T-helper 2 cell treated with Interferon-gamma antibody and Interleukin-4, amounts not matched to agents 5 μg/mL and 100 μg/mL, for 36 hours (primary cell): ENCODE measurements around the gene ACAD8.
"Not testable (repeated sequence)": the region's sequence is repeated elsewhere in the genome, so short reads cannot be mapped to it uniquely, and the experiment has no call there.

Source experiments
- DNase-seq: peaks from one replicate; pipeline ENCODE4 v3.0.0; 2021; ENCODE audit warnings: low spot score
- H3K27ac Mint-ChIP-seq: one replicate; pipeline ENCODE4 v1.8.0; 2021; ENCODE audit warnings: mild to moderate bottlenecking, mixed read lengths
- H3K27me3 Mint-ChIP-seq: one replicate; pipeline ENCODE4 v1.8.0; 2021; ENCODE audit warnings: low read depth, mixed read lengths
- H3K36me3 Mint-ChIP-seq: one replicate; pipeline ENCODE4 v1.8.0; 2021; ENCODE audit warnings: low read depth, mixed read lengths
- H3K4me1 Mint-ChIP-seq: one replicate; pipeline ENCODE4 v1.8.0; 2021; ENCODE audit warnings: low read depth, mixed read lengths
- H3K4me3 Mint-ChIP-seq: one replicate; pipeline ENCODE4 v1.8.0; 2022; ENCODE audit warnings: mild to moderate bottlenecking, moderate library complexity, mixed read lengths
- H3K9me3 Mint-ChIP-seq: one replicate; pipeline ENCODE4 v1.8.0; 2021; ENCODE audit warnings: mixed read lengths

The ACAD8 gene

DNA sequence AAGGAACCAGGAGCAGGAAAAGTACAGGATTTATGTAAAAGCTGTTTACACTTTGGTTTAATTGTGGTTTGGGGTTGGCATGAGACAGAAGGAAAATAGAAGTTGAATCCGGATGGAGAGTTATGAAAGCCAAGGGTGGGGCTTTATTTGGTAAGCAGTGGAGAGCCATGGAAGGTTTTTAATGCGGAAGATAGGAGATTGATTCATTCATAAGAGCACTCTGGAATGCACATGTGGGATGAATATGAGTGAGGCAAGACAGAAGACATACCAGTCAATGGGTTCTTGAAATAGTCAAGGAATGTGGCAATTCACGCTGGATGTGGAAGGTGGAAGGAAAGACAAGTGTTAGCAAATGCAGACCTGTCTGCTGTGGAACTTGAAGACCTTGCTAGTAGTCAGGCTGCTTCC is 13.5 kb downstream of the ACAD8 start:
- no peak overlapping the region for H3K27ac Mint-ChIP-seq
- H3K4me3 Mint-ChIP-seq: no peak overlapping the region
- no peaks in the 10 kb centered on the region for H3K9me3 Mint-ChIP-seq
- peaks cover 22% of the 10 kb centered on the region for H3K36me3 Mint-ChIP-seq
- no peaks in the 10 kb centered on the region for H3K27me3 Mint-ChIP-seq
- H3K4me1 Mint-ChIP-seq: peaks cover 39% of the 10 kb centered on the region
- DNase-seq: no peak

DNA sequence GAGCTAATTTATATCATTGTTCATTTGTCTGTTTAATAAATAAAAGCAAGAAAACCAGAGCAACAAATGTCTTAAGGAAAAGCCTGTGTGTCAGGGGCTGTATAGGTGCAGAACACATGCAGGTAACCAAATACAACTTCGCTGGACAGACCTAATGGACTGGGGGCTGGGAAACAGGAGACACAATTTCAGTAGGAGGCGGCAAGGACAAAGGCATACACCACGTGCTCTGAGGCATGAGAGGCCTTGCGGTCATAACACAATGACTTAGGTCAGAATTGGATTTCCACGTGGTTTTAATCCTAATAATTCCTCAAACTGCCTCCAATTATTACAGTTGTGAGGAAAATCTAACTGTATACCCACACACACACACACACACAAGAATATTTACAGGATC is 14.1 kb downstream of the ACAD8 start:
- Mint-ChIP-seq H3K4me1 (peaks cover 41% of the 10 kb centered on the region), H3K4me3 (no peak overlapping the region), H3K27ac (no peak overlapping the region), H3K9me3 (no peaks in the 10 kb centered on the region), H3K27me3 (no peaks in the 10 kb centered on the region), H3K36me3 (peaks cover 23% of the 10 kb centered on the region)
- no peak for DNase-seq

DNA sequence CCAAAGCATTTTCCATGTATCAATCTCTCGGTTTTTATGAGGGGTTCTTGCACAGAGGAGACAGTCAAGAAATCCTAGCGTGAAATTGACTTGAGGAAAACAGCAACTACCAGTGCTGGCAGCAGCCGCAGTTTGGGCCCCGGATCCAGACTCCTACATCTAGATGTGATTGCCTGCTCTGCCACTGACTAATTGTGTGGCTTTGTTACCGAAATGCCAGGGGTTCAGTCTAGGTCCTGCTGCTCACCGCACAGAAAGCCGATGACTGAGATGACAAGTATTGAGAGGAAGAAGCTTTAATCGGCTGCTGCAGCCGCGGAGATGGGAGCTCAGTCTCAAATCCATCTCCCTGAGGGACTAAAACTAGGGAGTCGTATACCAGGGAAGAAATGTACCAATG is 14.6 kb downstream of the ACAD8 start:
- no peak overlapping the region for H3K27ac Mint-ChIP-seq

DNA sequence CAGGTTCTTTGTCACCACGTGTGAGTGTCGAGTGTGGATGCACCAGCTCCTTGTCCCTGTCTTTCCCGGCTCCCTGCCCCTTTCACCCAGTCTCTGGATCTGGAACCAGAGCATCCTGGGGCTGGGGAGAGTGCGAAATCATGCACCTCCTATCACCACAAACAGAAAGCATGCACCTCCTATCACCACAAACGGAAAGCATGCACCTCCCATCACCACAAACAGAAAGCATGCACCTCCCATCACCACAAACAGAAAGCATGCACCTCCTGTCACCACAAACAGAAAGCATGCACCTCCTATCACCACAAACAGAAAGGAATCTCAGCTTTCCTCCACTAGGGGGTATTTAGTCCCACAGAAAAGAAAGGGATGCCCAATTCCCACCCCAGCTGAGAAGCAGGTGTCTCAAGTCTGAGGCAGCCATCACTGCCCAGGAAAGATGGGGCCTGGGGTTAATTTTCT is 16.9 kb downstream of the ACAD8 start:
- peak; percentile 33 for DNase-seq
- Mint-ChIP-seq H3K4me1 (peaks cover 60% of the 10 kb centered on the region), H3K36me3 (peaks cover 24% of the 10 kb centered on the region)

More for the DNA sequence above, 14.6 kb downstream of the ACAD8 start:
- no peaks in the 10 kb centered on the region for H3K27me3 Mint-ChIP-seq
- H3K4me3 Mint-ChIP-seq: no peak overlapping the region
- peaks cover 46% of the 10 kb centered on the region for H3K4me1 Mint-ChIP-seq
- H3K36me3 Mint-ChIP-seq: peaks cover 25% of the 10 kb centered on the region
- DNase-seq: no peak
- no peaks in the 10 kb centered on the region for H3K9me3 Mint-ChIP-seq

DNA sequence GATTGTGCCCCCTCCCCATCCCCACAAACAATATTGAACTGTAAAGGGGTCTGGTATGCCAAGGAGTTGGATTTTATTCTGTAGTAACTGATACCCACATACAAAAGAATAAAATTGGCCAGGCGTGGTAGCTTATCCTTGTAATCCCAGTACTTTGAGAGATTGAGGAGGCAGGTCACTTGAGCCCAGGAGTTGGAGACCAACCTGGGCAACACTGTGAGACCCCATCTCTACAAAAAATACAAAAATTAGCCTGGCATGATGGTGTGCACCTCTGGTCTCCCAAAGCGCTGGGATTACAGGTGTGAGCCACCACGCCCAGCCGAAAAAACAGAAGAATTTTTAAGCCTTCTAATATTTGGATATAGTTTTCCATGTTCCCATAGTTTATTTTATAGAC is 18.6 kb downstream of the ACAD8 start:
- Mint-ChIP-seq H3K27ac (no peak overlapping the region), H3K36me3 (peaks cover 20% of the 10 kb centered on the region), H3K9me3 (no peaks in the 10 kb centered on the region), H3K27me3 (no peaks in the 10 kb centered on the region), H3K4me3 (no peak overlapping the region), H3K4me1 (peaks cover 51% of the 10 kb centered on the region)
- no peak for DNase-seq

More for the DNA sequence above, 16.9 kb downstream of the ACAD8 start:
- Mint-ChIP-seq H3K9me3 (no peaks in the 10 kb centered on the region), H3K27ac (peak overlapping the region; percentile 89), H3K27me3 (no peaks in the 10 kb centered on the region), H3K4me3 (peak overlapping the region; percentile 71)

DNA sequence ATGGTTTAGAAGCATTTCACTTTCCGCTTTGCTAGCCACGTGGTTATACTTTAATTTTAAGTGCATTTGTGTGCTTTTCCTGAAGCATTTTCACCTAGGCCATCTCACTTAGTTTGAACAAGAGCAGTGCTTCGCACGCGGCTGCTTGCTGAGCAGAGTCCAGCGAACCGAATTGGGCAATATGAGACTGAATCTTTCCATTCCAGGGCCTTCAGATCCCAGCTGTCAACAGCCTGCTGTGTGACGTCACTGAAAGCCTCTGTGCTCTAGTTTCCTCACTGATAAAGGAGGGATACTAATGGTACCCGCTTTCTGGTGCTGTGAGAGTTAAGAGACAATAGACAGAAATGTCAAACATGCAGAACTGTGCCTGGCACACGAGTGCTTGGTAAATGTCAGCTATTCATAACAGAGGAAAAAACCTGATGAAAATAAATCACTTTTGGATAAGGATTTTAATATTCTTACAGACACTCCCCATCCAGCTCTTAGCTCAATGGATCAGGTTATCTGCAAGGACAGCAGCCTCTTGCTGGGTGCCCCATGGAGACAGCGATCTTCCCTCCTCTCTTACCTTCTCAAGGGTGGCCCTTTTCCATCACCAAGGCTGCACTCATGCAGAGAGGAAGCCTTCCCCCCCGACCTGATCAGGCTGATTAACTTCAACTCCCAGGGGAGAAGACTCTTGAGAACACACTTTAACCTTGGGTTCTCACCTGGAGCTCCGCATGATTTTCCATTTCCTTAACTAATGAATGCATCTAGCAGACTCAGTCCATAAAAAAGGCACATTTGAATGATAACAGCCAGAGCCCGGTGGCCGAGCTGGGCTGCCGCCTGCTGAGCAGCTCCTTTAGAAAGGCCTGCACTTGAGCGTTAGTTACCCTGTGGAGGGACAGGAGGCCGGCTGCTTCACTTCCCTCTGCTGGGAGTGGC is 19.3 kb downstream of the ACAD8 start:
- DNase-seq: no peak
- H3K27me3 Mint-ChIP-seq: peaks cover 2% of the 10 kb centered on the region
- peak overlapping the region; percentile 89 for H3K4me3 Mint-ChIP-seq
- H3K4me1 Mint-ChIP-seq: peaks cover 54% of the 10 kb centered on the region
- H3K27ac Mint-ChIP-seq: peak overlapping the region; percentile 41
- H3K9me3 Mint-ChIP-seq: no peaks in the 10 kb centered on the region
- peaks cover 22% of the 10 kb centered on the region for H3K36me3 Mint-ChIP-seq

DNA sequence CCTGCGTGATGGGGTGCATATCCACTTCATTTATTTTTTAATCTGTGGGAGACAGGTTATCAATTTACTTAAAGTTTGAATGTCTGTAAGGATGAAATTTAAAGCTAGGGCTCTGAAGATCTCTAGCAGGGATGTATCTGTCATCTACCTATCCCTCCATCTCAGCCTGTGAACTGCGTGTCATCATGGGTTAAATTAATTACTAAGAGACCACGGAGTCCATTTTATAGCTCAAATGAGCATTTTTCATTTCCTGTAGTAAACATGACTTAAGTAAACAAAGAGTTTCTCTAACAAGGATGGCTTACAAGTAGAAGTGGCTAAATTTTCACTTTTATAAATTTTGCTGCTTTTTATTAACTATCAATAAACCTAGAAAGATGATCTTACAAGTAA is 19.9 kb downstream of the ACAD8 start:
- Mint-ChIP-seq H3K27ac (peak overlapping the region; percentile 41), H3K9me3 (peaks cover under 1% of the 10 kb centered on the region), H3K27me3 (peaks cover 2% of the 10 kb centered on the region), H3K4me1 (peaks cover 48% of the 10 kb centered on the region), H3K36me3 (peaks cover 21% of the 10 kb centered on the region), H3K4me3 (peak overlapping the region; percentile 89)
- DNase-seq: no peak

DNA sequence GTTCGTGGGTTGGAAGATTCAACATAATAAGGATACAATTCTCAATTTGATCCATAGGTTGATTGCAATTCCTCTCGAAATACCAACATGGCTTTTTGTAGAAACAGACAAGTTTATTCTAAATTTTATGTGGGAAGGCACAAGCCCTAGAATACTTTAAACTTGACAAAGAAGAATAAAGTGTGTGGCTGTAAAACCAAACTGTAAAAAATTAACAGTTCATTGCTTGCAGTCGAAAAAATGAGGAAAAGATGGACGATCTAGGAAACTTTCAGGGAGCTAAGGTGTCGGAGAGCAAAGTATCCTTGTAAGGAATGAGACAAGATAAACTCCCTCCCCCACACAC is 21.8 kb downstream of the ACAD8 start:
- Mint-ChIP-seq H3K4me1 (peaks cover 57% of the 10 kb centered on the region), H3K36me3 (peaks cover 29% of the 10 kb centered on the region), H3K27me3 (peaks cover 2% of the 10 kb centered on the region), H3K4me3 (peak overlapping the region; percentile 89), H3K27ac (peak overlapping the region; percentile 87), H3K9me3 (peaks cover 7% of the 10 kb centered on the region)
- DNase-seq: no peak

DNA sequence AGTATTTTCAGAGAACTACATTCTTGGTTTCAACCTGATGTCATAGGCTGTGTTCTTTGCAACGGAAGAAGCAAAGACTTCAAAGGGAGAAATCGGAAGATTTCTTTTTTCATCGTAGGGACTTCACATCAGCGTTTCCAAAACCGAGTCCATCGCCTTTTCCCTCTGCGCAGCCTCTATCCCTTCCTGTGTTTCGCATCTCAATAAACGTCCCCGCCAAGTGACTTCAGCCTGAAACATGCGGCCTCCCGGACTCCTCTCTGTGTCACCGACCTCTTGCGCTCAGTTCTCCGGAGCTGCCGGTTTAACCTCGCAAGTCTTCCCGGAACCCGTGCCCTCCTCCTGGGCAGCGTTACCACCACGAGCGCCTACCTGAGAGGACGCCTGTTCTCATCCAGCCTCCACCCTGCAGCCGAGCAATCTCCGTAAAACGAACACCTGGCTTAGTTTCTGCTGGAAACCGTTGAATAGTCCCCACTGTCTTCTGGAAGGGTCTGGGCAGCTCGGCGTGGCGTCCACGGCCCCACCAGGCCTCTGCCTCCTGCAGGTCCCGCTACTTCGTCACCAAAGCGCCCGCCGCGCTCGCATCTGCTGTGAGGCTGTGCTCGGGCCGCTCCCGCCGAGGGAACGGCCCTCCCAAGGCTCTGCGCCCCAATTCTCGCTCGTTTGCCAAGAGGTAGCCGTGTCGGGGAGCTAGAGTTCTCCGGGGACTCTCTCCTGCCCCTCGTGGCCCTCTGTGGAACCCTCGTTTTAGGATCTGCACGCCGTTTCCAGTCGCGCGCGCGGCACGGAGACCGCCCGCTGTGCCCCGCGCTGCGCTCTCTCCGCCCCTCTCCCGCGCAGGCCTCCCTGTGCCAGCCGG is 22.4 kb downstream of the ACAD8 start, which contains the start of gene GLB1L3:
TSS of gene GLB1L3 (plus strand) at position 846 of the 862 bp plus-strand sequence. CDS start 362 bp downstream, outside the sequence.
- Mint-ChIP-seq H3K9me3 (peaks cover 7% of the 10 kb centered on the region), H3K27ac (peak within 1 kb of the TSS; percentile 87), H3K4me3 (peak within 1 kb of the TSS; percentile 89), H3K27me3 (peaks cover 2% of the 10 kb centered on the region), H3K36me3 (peaks cover 27% of the 10 kb centered on the region), H3K4me1 (peaks cover 53% of the 10 kb centered on the region)
- peak; percentile 79 for DNase-seq

DNA sequence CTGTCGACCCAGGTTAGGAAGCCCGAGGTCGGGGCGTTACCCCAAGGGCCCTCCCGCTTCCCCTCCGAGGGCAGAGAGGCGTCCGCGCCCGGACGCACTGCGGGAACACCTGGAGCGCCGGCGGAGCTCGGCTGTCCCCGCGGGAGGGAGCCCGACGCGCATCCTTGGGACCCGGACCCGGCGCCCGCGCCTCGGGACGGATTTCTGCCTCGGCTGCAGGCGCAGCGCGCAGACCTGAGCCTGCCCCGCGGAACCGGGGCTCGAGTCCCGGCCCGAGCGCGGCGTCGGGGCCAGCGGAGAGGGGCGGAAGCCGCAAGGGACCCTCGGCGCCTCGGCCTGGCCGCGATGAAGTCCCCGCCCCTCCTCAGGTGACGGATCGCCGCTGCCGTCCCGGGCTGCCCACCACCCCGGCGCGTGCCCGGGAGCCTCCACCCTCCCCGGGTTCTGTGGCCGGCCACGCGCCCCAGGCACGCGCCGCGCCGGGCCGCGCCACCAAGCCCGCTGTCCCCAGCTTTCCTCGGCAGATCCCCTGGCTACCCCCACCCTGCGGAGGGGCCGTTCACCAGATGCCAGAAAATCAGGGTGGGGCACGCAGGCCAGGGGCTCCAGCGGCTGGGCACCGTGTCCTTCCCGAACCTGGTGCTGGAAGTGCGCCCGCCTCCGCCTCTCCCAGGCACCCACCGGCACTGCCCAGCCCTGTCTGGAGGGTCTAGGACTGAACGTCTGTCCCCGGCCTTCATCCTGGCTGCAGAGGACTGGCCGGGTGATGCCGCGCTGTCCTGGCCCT is 23.2 kb downstream of the ACAD8 start:
- H3K27ac Mint-ChIP-seq: peak overlapping the region; percentile 87
- DNase-seq: no peak
- peaks cover 2% of the 10 kb centered on the region for H3K27me3 Mint-ChIP-seq
- peaks cover 7% of the 10 kb centered on the region for H3K9me3 Mint-ChIP-seq
- peaks cover 23% of the 10 kb centered on the region for H3K36me3 Mint-ChIP-seq
- H3K4me3 Mint-ChIP-seq: peak overlapping the region; percentile 89
- H3K4me1 Mint-ChIP-seq: peaks cover 45% of the 10 kb centered on the region

DNA sequence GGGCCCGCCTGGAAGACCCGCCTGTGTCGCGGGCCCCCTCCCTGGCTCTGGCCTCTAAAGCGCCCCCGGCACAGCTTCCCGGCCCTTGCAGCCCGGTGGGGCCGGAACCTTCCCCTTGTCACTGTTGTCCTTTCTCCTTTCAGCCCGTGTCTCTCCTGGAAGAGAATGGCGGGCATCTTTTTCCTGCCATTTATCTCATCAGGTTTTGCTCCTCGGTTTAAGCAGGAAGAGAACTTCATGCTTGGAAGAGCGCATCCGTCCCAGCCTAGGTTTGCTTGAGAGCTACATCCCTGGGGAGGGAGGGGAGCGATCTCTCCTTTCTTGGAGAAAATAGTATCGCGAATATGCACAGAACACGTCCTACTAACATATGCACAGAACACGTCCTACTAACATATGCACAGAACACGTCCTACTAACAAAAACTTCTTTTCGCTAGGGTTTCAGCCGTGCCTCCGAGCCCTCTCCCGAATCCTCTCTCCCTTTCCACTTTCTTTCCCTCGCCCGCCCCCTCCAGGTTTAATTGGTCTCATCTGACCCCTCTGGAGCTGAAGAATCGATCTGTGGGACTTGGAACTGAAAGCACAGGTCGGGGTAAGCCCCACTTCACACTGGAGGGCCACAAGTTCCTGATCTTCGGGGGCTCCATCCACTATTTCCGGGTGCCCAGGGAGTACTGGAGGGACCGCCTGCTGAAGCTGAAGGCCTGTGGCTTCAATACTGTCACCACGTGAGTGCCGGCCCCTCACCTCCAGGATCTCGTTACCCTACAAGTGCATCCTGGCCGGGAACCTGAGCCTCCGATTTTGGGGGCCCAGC is 24.0 kb downstream of the ACAD8 start:
- H3K27me3 Mint-ChIP-seq: peaks cover 2% of the 10 kb centered on the region
- H3K4me1 Mint-ChIP-seq: peaks cover 40% of the 10 kb centered on the region
- H3K4me3 Mint-ChIP-seq: peak overlapping the region; percentile 82
- H3K27ac Mint-ChIP-seq: peak overlapping the region; percentile 63
- H3K9me3 Mint-ChIP-seq: peaks cover 7% of the 10 kb centered on the region
- H3K36me3 Mint-ChIP-seq: peaks cover 21% of the 10 kb centered on the region
- no peak for DNase-seq

DNA sequence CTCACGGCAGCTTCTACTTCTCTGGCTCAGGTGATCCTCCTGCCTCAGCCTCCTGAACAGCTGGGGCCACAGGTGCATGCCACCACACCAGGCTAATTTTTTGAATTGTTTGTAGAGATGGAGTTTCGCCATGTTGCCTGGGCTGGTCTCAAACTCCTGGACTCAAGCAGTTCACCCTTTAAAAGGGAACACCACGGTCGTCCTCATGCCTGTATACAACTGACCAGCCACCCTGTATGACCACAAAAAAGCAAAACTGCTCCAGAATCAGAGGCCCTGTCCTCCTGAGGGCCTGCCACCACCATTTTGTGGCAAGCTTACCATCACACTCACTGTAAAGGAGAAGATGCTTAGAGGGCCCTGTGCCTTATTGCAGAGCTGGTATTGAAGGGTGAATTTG is 25.0 kb downstream of the ACAD8 start:
- peaks cover 7% of the 10 kb centered on the region for H3K9me3 Mint-ChIP-seq
- no peak overlapping the region for H3K27ac Mint-ChIP-seq
- H3K4me3 Mint-ChIP-seq: no peak overlapping the region
- peaks cover 30% of the 10 kb centered on the region for H3K4me1 Mint-ChIP-seq
- peaks cover 2% of the 10 kb centered on the region for H3K27me3 Mint-ChIP-seq
- DNase-seq: no peak
- peaks cover 17% of the 10 kb centered on the region for H3K36me3 Mint-ChIP-seq

DNA sequence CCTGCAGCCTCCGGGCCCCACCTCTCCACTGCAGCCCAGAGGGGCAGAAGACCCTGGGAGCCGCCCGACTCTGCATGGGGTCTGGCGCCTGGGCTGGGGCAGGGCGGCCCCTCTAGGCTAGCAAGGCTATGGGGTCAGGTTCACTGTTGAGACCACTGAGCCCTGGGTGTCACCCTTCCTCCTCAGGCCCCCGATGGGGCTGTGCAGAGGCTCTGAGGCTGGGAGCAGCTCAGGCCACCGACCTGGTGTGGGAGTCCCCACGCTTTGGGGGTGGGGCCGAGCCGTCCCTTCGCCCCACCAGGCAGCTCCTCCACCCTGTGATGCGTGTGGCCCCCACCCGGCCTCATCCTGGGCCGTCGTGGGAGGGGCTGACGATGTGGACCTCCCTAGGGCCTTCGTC is 28.3 kb downstream of the ACAD8 start:
- not testable (repeated sequence) for H3K27me3 Mint-ChIP-seq, H3K27ac Mint-ChIP-seq, H3K9me3 Mint-ChIP-seq, DNase-seq, H3K4me3 Mint-ChIP-seq
- Mint-ChIP-seq H3K36me3 (peaks cover 15% of the 10 kb centered on the region), H3K4me1 (peaks cover 17% of the 10 kb centered on the region)
